K562 (cell line): ENCODE results near the gene SCAP. TPM values are rescaled to one million over a fixed set of nuclear protein-coding genes. Genes with fewer than 3 reads are reported as not detected.
A peak's percentile ranks its signal among the peaks of the same experiment; 100 is the strongest.

ENCODE experiments used
- BACH1 ChIP-seq: fragments of 200-800 bp; sonication (Bioruptor generic); IDR thresholded peaks from 2 replicates; pipeline ENCODE4 v1.6.1; 2016; ENCODE audit warnings: missing genetic modification characterization, missing compliant biosample characterization
- CHD1 ChIP-seq: fragments of 200-600 bp; sonication (generic); IDR thresholded peaks from one replicate; pipeline ENCODE4 v1.6.1; 2012; ENCODE audit warnings: mild to moderate bottlenecking, moderate library complexity, low read length, inconsistent platforms
- EHMT2 ChIP-seq: fragments of 450-650 bp; IDR thresholded peaks from 2 replicates; pipeline ENCODE4 v1.6.1; 2018; ENCODE audit warnings: antibody characterized with exemption
- FOXJ2 ChIP-seq: fragments of 200-800 bp; sonication (Bioruptor generic); IDR thresholded peaks from 2 replicates; pipeline ENCODE4 v1.6.1; 2016; ENCODE audit warnings: missing genetic modification characterization, missing compliant biosample characterization
- NFRKB ChIP-seq: fragments of 450-650 bp; IDR thresholded peaks from 2 replicates; pipeline ENCODE4 v1.6.1; 2016; ENCODE audit warnings: low read depth
- PRMT5 ChIP-seq: sonication (generic); formaldehyde crosslinking; IDR thresholded peaks from 2 replicates; pipeline ENCODE4 v1.5.0; 2020; ENCODE audit warnings: missing genetic modification reagents
- SMARCA5 ChIP-seq: fragments of 450-650 bp; IDR thresholded peaks from 2 replicates; pipeline ENCODE4 v1.6.1; 2016
- SREBF2 ChIP-seq: sonication (generic); formaldehyde crosslinking; IDR thresholded peaks from 2 replicates; pipeline ENCODE4 v1.4.0; 2020; ENCODE audit warnings: mild to moderate bottlenecking, missing genetic modification reagents
- STAT5A ChIP-seq: IDR thresholded peaks from 2 replicates; pipeline ENCODE4 v1.6.1; 2012; ENCODE audit warnings: low read length, inconsistent platforms, borderline replicate concordance
- ZBTB7A ChIP-seq: IDR thresholded peaks from 2 replicates; pipeline ENCODE4 v1.6.1; 2011; ENCODE audit warnings: low read depth, mild to moderate bottlenecking, low read length, moderate library complexity, borderline replicate concordance; ENCODE audit not compliant: control insufficient read depth
- ZNF232 ChIP-seq: sonication (generic); formaldehyde crosslinking; IDR thresholded peaks from 2 replicates; pipeline ENCODE4 v1.8.0; 2022; ENCODE audit warnings: mild to moderate bottlenecking, missing genetic modification reagents
- polyA plus RNA-seq, 8 experiments: library from polyadenylated mRNA; depleted of rRNA in 4 of 8; stranded (reverse) in 5 of 8; unstranded in 3 of 8; fragments of >200 nt; fragmentation: Nextera tagmentation in 2 of 8; fragmentation: Illumina TruSeq in 1 of 8; extraction: Ambion mirVana in 2 of 8; extraction: Trizol in 1 of 8; gene quantifications; 2 replicates each; pipeline versions ENCODE4 v1.2.1 to v1.2.3, GENCODE V29; 2011 to 2014; ENCODE audit warnings: inconsistent platforms in 1 of 8, missing spikeins in 1 of 8
- total RNA-seq, 7 experiments: library from RNA; depleted of rRNA in 6 of 7; stranded (reverse); fragments of >200 nt in 6 of 7; fragmentation: Illumina TruSeq in 2 of 7; extraction: Trizol in 2 of 7; gene quantifications; 2 replicates each; pipeline versions ENCODE4 v1.2.1 to v1.2.3, GENCODE V29; 2011 to 2021; ENCODE audit warnings: low replicate concordance in 1 of 7
- TF ChIP-seq, protein P1 (sequence below): fragments of 250-450 bp; sonication (Bioruptor Pico); IDR thresholded peaks from 2 replicates; pipeline ENCODE4 v1.5.0; 2021
- TF ChIP-seq, protein P2 (sequence below), 2 experiments: fragments of 450-650 bp; IDR thresholded peaks; 2 replicates each; pipeline ENCODE4 v1.6.1; 2018; ENCODE audit warnings: mild to moderate bottlenecking in 2 of 2, low read depth in 1 of 2; ENCODE audit not compliant: partially characterized antibody in 2 of 2
- TF ChIP-seq, protein P3 (sequence below): sonication (generic); formaldehyde crosslinking; IDR thresholded peaks from 2 replicates; pipeline ENCODE4 v1.4.0; 2020; ENCODE audit warnings: mild to moderate bottlenecking, missing genetic modification reagents
- TF ChIP-seq, protein P4 (sequence below), 3 experiments: fragments of 200-800 bp in 1 of 3; sonication (Bioruptor generic) in 1 of 3; sonication (generic) in 1 of 3; formaldehyde crosslinking in 1 of 3; IDR thresholded peaks; 2 replicates each; pipeline versions ENCODE4 v1.6.1 to v1.8.0; 2016 to 2022; ENCODE audit warnings: mild to moderate bottlenecking in 2 of 3, missing compliant biosample characterization in 2 of 3, missing genetic modification characterization in 2 of 3, missing genetic modification reagents in 1 of 3
- TF ChIP-seq, protein P5 (sequence below): sonication (generic); formaldehyde crosslinking; IDR thresholded peaks from 2 replicates; pipeline ENCODE4 v1.8.0; 2022; ENCODE audit warnings: missing genetic modification reagents, mild to moderate bottlenecking, borderline replicate concordance

SCAP gene
- total and polyA plus RNA-seq, 9 of the 15 experiments (the other 6 are each of a cell fraction or from before 2014, with no cell fraction given), result 2.6 to 104 (median 37.8) TPM

DNA sequence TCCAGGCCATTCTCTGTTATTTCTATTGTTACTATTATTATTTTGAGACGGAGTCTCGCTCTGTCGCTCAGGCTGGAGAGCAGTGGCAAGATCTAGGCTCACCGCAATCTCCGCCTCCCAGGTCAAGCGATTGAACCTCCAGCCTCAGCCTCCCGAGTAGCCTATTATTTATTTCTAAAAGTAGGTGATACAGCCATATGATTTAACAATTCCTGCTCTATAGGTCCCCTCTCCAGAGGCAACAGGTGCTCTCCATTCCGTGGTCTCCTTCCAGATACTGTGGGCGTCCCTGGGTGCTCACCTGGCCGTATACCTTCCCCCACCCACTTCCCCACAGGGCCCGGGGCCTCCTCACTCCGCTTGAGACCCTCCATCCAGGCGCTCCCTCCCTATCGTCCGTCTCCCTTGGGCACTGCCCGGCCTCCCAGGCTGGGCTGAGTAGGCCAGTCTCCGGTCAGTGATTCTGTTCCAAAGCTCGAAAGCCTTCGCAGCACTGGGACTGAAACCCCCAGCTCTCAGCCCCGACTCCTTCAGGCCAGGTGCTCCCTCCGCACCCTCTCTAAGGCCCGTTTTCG, 95.6 kb downstream of the SCAP start (continued):
- TF ChIP-seq, protein P1, sequence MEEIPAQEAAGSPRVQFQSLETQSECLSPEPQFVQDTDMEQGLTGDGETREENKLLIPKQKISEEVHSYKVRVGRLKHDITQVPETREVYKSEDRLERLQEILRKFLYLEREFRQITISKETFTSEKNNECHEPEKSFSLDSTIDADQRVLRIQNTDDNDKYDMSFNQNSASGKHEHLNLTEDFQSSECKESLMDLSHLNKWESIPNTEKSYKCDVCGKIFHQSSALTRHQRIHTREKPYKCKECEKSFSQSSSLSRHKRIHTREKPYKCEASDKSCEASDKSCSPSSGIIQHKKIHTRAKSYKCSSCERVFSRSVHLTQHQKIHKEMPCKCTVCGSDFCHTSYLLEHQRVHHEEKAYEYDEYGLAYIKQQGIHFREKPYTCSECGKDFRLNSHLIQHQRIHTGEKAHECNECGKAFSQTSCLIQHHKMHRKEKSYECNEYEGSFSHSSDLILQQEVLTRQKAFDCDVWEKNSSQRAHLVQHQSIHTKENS (CRISPR knock-in tag), result no peak
- TF ChIP-seq, protein P2, sequence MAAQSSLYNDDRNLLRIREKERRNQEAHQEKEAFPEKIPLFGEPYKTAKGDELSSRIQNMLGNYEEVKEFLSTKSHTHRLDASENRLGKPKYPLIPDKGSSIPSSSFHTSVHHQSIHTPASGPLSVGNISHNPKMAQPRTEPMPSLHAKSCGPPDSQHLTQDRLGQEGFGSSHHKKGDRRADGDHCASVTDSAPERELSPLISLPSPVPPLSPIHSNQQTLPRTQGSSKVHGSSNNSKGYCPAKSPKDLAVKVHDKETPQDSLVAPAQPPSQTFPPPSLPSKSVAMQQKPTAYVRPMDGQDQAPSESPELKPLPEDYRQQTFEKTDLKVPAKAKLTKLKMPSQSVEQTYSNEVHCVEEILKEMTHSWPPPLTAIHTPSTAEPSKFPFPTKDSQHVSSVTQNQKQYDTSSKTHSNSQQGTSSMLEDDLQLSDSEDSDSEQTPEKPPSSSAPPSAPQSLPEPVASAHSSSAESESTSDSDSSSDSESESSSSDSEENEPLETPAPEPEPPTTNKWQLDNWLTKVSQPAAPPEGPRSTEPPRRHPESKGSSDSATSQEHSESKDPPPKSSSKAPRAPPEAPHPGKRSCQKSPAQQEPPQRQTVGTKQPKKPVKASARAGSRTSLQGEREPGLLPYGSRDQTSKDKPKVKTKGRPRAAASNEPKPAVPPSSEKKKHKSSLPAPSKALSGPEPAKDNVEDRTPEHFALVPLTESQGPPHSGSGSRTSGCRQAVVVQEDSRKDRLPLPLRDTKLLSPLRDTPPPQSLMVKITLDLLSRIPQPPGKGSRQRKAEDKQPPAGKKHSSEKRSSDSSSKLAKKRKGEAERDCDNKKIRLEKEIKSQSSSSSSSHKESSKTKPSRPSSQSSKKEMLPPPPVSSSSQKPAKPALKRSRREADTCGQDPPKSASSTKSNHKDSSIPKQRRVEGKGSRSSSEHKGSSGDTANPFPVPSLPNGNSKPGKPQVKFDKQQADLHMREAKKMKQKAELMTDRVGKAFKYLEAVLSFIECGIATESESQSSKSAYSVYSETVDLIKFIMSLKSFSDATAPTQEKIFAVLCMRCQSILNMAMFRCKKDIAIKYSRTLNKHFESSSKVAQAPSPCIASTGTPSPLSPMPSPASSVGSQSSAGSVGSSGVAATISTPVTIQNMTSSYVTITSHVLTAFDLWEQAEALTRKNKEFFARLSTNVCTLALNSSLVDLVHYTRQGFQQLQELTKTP (IDR thresholded peaks at IDR 0.05; ENCODE audit: low read depth in 1 of 2, partially characterized antibody in 2 of 2), result peak in 1 of 2 experiments; percentile 14
- TF ChIP-seq ZNF232 (no peak), BACH1 (no peak; the same call in 1 of the 2 replicates), CHD1 (peak; percentile 92), PRMT5 (no peak), ZBTB7A (0 out of 2 replicates have a peak, but pooled peaks have one; percentile 20), STAT5A (0 out of 2 replicates have a peak, but pooled peaks have one; percentile 8), SMARCA5 (0 out of 2 replicates have a peak, but pooled peaks have one; percentile 25), NFRKB (peak; percentile 76; the same call in 1 of the 2 replicates), EHMT2 (no peak), FOXJ2 (tag) (0 out of 2 replicates have a peak, but pooled peaks have one; percentile 21), SREBF2 (CRISPR knock-in tag) (no peak)
- TF ChIP-seq, protein P3, sequence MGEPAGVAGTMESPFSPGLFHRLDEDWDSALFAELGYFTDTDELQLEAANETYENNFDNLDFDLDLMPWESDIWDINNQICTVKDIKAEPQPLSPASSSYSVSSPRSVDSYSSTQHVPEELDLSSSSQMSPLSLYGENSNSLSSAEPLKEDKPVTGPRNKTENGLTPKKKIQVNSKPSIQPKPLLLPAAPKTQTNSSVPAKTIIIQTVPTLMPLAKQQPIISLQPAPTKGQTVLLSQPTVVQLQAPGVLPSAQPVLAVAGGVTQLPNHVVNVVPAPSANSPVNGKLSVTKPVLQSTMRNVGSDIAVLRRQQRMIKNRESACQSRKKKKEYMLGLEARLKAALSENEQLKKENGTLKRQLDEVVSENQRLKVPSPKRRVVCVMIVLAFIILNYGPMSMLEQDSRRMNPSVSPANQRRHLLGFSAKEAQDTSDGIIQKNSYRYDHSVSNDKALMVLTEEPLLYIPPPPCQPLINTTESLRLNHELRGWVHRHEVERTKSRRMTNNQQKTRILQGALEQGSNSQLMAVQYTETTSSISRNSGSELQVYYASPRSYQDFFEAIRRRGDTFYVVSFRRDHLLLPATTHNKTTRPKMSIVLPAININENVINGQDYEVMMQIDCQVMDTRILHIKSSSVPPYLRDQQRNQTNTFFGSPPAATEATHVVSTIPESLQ (CRISPR knock-in tag), result peak; percentile 86; the same call in 1 of the 2 replicates
- TF ChIP-seq, protein P4, sequence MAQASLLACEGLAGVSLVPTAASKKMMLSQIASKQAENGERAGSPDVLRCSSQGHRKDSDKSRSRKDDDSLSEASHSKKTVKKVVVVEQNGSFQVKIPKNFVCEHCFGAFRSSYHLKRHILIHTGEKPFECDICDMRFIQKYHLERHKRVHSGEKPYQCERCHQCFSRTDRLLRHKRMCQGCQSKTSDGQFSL (CRISPR knock-in tag; IDR thresholded peaks at IDR 0.05), result 0 out of 2 replicates have a peak, but pooled peaks have one; percentile 13
- TF ChIP-seq, protein P4 (tag; IDR thresholded peaks at IDR 0.05), result no peak
- TF ChIP-seq, protein P5, sequence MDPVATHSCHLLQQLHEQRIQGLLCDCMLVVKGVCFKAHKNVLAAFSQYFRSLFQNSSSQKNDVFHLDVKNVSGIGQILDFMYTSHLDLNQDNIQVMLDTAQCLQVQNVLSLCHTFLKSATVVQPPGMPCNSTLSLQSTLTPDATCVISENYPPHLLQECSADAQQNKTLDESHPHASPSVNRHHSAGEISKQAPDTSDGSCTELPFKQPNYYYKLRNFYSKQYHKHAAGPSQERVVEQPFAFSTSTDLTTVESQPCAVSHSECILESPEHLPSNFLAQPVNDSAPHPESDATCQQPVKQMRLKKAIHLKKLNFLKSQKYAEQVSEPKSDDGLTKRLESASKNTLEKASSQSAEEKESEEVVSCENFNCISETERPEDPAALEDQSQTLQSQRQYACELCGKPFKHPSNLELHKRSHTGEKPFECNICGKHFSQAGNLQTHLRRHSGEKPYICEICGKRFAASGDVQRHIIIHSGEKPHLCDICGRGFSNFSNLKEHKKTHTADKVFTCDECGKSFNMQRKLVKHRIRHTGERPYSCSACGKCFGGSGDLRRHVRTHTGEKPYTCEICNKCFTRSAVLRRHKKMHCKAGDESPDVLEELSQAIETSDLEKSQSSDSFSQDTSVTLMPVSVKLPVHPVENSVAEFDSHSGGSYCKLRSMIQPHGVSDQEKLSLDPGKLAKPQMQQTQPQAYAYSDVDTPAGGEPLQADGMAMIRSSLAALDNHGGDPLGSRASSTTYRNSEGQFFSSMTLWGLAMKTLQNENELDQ (CRISPR knock-in tag), result no peak
